HepG2 (cell line): ENCODE results near the gene PLIN3. TPM values are rescaled to one million over a fixed set of nuclear protein-coding genes. Genes with fewer than 3 reads are reported as not detected.

Experiments used
- AGO1 ChIP-seq: fragments of 200-400 bp; formaldehyde crosslinking; IDR thresholded peaks from 2 replicates; pipeline ENCODE4 v1.6.1; 2017; ENCODE audit warnings: mild to moderate bottlenecking, low read depth, low read length, moderate library complexity; ENCODE audit not compliant: poor library complexity, severe bottlenecking
- CC2D1A ChIP-seq: sonication (generic); formaldehyde crosslinking; IDR thresholded peaks from 2 replicates; pipeline ENCODE4 v1.8.1; 2023; ENCODE audit warnings: mild to moderate bottlenecking, missing genetic modification reagents
- FOSL1 ChIP-seq: sonication (generic); formaldehyde crosslinking; IDR thresholded peaks from 2 replicates; pipeline ENCODE4 v1.9.0; 2021; ENCODE audit warnings: missing genetic modification reagents, borderline replicate concordance
- MIER3 ChIP-seq: IDR thresholded peaks from 2 replicates; pipeline ENCODE4 v1.6.1; 2016; ENCODE audit warnings: missing compliant biosample characterization, borderline replicate concordance
- NFRKB ChIP-seq: fragments of 450-650 bp; IDR thresholded peaks from 2 replicates; pipeline ENCODE4 v1.6.1; 2017
- RAD51 ChIP-seq: fragments of 450-650 bp; IDR thresholded peaks from 2 replicates; pipeline ENCODE4 v1.6.1; 2016; ENCODE audit warnings: borderline replicate concordance
- ZMYM4 ChIP-seq: sonication (generic); formaldehyde crosslinking; IDR thresholded peaks from 2 replicates; pipeline ENCODE4 v1.8.1; 2023; ENCODE audit warnings: mild to moderate bottlenecking, missing genetic modification reagents
- ZNF446 ChIP-seq: sonication (generic); formaldehyde crosslinking; IDR thresholded peaks from 2 replicates; pipeline ENCODE4 v1.5.0; 2020; ENCODE audit warnings: mild to moderate bottlenecking, missing genetic modification reagents
- ZNF619 ChIP-seq: sonication (generic); formaldehyde crosslinking; IDR thresholded peaks from 2 replicates; pipeline ENCODE4 v1.4.0; 2020; ENCODE audit warnings: mild to moderate bottlenecking, missing genetic modification reagents
- ZNF747 ChIP-seq: sonication (generic); formaldehyde crosslinking; IDR thresholded peaks from 2 replicates; pipeline ENCODE4 v1.8.1; 2023; ENCODE audit warnings: missing genetic modification reagents, mild to moderate bottlenecking, borderline replicate concordance
- ZSCAN12 ChIP-seq: sonication (generic); formaldehyde crosslinking; IDR thresholded peaks from 2 replicates; pipeline ENCODE4 v1.9.0; 2021; ENCODE audit warnings: mild to moderate bottlenecking, missing genetic modification reagents
- polyA plus RNA-seq, 8 experiments: library from polyadenylated mRNA; depleted of rRNA in 3 of 8; stranded (reverse) in 7 of 8; unstranded in 1 of 8; fragments of >200 nt; fragmentation: Illumina TruSeq in 4 of 8; extraction: Trizol in 4 of 8; gene quantifications; 2 replicates each; pipeline versions ENCODE4 v1.2.1 to v1.2.3, GENCODE V29; 2011 to 2016; ENCODE audit warnings: low read depth in 4 of 8, missing spikeins in 1 of 8, mixed read lengths in 1 of 8; ENCODE audit not compliant: insufficient read depth in 1 of 8
- total RNA-seq, 5 experiments: library from RNA; depleted of rRNA; stranded (reverse); fragments of >200 nt; fragmentation: Illumina TruSeq; extraction: Trizol; gene quantifications; 2 replicates each; pipeline ENCODE4 v1.2.3, GENCODE V29; 2016; ENCODE audit warnings: low read depth in 1 of 5
- TF ChIP-seq, protein P1 (sequence below), 2 experiments: sonication (generic) in 1 of 2; formaldehyde crosslinking in 1 of 2; IDR thresholded peaks; 2 replicates each; pipeline versions ENCODE4 v1.6.1 to v1.9.0; 2014 to 2022; ENCODE audit warnings: antibody characterized with exemption in 1 of 2, borderline replicate concordance in 1 of 2, inconsistent platforms in 1 of 2, low read depth in 1 of 2, missing genetic modification reagents in 1 of 2
- TF ChIP-seq, protein P2 (sequence below): sonication (generic); formaldehyde crosslinking; IDR thresholded peaks from 2 replicates; pipeline ENCODE4 v1.4.0; 2020; ENCODE audit warnings: mild to moderate bottlenecking, missing genetic modification reagents
- TF ChIP-seq, protein P3 (sequence below): sonication (generic); formaldehyde crosslinking; IDR thresholded peaks from 2 replicates; pipeline ENCODE4 v1.5.0; 2020; ENCODE audit warnings: missing genetic modification reagents, mild to moderate bottlenecking, borderline replicate concordance

Gene PLIN3
- total and polyA plus RNA-seq, 2 of the 13 experiments (the other 11 are each of a cell fraction or from before 2014, with no cell fraction given): 49.3 to 57.9 TPM

DNA sequence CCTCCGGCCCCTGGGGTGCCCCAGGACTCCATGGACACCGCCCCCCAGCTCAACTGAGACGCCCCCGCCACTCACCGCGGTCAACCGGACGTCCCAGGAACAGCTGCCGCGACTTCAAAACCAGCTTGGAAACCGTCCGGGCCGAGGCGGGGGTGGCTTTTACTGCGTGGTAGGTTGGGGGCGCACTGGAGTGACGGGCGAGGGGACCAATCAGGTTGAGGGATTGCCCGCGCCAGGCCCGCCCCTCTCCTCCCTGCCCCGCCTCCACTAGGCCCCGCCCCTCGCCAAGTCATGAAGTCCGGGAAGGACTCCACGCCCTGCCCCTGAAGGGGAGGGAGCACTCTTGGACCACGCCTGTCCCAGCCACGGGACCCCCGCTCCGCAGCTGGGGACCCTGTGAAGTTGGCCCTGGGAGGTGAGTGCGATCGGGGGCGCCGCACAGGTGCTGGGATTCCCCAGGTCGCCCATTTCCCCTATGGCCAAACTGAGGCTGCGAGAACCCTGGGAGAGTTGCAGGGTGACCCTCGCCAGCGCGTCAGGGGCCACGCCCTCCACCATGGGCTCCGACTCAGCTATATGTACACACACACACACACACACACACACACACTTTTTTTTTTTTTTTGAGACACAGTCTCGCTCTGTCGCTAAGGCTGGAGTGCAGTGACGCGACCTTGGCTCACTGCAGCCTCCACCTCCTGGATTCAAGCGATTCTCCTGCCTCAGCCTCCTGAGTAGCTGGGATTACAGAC is at the start of gene PLIN3 (continued):
- TF ChIP-seq MIER3 (CRISPR knock-in tag) (0 out of 2 replicates have a peak, but pooled peaks have one; percentile 27), FOSL1 (CRISPR knock-in tag) (no peak; the same call in 1 of the 2 replicates), CC2D1A (CRISPR knock-in tag) (no peak), ZSCAN12 (no peak), ZNF446 (CRISPR knock-in tag) (no peak), ZNF619 (CRISPR knock-in tag) (0 out of 2 replicates have a peak, but pooled peaks have one; percentile 38), AGO1 (no peak), RAD51 (no peak), NFRKB (no peak), ZMYM4 (CRISPR knock-in tag) (peak; percentile 64; the same call in 1 of the 2 replicates), ZNF747 (CRISPR knock-in tag) (no peak)
- TF ChIP-seq, protein P1, sequence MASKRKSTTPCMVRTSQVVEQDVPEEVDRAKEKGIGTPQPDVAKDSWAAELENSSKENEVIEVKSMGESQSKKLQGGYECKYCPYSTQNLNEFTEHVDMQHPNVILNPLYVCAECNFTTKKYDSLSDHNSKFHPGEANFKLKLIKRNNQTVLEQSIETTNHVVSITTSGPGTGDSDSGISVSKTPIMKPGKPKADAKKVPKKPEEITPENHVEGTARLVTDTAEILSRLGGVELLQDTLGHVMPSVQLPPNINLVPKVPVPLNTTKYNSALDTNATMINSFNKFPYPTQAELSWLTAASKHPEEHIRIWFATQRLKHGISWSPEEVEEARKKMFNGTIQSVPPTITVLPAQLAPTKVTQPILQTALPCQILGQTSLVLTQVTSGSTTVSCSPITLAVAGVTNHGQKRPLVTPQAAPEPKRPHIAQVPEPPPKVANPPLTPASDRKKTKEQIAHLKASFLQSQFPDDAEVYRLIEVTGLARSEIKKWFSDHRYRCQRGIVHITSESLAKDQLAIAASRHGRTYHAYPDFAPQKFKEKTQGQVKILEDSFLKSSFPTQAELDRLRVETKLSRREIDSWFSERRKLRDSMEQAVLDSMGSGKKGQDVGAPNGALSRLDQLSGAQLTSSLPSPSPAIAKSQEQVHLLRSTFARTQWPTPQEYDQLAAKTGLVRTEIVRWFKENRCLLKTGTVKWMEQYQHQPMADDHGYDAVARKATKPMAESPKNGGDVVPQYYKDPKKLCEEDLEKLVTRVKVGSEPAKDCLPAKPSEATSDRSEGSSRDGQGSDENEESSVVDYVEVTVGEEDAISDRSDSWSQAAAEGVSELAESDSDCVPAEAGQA (IDR thresholded peaks at IDR 0.05; ENCODE audit: low read depth): no peak
- TF ChIP-seq, protein P1 (CRISPR knock-in tag; IDR thresholded peaks at IDR 0.05; ENCODE audit: borderline replicate concordance): no peak
- TF ChIP-seq, protein P2, sequence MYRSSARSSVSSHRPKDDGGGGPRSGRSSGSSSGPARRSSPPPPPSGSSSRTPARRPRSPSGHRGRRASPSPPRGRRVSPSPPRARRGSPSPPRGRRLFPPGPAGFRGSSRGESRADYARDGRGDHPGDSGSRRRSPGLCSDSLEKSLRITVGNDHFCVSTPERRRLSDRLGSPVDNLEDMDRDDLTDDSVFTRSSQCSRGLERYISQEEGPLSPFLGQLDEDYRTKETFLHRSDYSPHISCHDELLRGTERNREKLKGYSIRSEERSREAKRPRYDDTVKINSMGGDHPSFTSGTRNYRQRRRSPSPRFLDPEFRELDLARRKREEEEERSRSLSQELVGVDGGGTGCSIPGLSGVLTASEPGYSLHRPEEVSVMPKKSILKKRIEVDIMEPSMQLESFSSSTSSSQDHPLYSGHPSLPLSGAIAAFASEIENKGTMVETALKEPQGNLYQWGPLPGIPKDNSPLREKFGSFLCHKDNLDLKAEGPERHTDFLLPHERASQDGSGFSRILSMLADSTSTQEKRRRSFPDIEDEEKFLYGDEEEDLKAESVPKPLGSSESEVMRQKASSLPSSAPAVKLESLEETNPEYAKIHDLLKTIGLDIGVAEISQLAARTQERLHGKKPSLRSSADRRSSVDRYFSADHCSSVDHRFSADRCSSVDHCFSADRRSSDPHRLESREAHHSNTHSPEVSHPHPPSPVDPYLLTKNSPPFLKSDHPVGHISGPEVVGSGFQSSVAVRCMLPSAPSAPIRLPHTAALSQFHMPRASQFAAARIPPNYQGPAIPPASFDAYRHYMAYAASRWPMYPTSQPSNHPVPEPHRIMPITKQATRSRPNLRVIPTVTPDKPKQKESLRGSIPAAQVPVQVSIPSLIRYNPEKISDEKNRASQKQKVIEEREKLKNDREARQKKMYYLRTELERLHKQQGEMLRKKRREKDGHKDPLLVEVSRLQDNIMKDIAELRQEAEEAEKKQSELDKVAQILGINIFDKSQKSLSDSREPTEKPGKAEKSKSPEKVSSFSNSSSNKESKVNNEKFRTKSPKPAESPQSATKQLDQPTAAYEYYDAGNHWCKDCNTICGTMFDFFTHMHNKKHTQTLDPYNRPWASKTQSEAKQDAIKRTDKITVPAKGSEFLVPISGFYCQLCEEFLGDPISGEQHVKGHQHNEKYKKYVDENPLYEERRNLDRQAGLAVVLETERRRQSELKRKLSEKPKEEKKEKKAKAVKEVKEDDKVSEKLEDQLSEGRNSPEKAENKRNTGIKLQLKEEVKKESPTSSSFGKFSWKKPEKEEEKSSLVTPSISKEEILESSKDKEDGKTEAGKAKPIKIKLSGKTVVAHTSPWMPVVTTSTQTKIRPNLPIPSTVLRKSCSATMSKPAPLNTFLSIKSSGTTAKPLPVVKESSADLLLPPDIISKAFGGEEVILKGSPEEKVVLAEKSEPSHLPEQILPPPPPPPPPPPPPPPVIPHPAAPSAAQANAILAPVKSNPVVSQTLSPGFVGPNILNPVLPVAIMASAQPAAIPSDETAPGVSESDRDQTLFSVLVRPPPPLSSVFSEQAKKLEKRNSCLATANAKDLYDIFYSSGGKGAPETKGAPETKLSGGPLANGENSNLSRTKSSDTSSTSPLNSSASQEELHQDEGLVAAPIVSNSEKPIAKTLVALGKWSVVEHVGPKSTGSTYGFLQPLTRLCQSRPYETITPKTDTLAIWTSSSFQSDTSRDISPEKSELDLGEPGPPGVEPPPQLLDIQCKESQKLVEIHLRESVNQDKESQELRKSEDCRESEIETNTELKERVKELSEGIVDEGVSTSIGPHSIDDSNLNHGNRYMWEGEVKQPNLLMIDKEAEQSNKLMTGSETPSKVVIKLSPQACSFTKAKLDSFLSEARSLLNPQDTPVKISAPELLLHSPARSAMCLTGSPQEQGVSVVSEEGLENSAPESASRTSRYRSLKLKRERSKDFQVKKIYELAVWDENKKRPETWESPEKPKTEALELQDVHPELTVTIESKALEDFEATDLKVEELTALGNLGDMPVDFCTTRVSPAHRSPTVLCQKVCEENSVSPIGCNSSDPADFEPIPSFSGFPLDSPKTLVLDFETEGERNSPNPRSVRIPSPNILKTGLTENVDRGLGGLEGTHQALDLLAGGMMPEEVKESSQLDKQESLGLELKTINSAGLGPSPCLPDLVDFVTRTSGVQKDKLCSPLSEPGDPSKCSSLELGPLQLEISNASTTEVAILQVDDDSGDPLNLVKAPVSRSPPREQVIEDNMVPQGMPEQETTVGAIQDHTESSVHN: no peak
- TF ChIP-seq, protein P3, sequence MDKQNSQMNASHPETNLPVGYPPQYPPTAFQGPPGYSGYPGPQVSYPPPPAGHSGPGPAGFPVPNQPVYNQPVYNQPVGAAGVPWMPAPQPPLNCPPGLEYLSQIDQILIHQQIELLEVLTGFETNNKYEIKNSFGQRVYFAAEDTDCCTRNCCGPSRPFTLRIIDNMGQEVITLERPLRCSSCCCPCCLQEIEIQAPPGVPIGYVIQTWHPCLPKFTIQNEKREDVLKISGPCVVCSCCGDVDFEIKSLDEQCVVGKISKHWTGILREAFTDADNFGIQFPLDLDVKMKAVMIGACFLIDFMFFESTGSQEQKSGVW: no peak
